NCI-H2029 (cell line): ENCODE results near the gene ARVCF.

ENCODE experiments used
- DNase-seq: peaks from one replicate; lab custom pipeline; 2025; lab: John Stamatoyannopoulos, UW

ARVCF gene, protein sequence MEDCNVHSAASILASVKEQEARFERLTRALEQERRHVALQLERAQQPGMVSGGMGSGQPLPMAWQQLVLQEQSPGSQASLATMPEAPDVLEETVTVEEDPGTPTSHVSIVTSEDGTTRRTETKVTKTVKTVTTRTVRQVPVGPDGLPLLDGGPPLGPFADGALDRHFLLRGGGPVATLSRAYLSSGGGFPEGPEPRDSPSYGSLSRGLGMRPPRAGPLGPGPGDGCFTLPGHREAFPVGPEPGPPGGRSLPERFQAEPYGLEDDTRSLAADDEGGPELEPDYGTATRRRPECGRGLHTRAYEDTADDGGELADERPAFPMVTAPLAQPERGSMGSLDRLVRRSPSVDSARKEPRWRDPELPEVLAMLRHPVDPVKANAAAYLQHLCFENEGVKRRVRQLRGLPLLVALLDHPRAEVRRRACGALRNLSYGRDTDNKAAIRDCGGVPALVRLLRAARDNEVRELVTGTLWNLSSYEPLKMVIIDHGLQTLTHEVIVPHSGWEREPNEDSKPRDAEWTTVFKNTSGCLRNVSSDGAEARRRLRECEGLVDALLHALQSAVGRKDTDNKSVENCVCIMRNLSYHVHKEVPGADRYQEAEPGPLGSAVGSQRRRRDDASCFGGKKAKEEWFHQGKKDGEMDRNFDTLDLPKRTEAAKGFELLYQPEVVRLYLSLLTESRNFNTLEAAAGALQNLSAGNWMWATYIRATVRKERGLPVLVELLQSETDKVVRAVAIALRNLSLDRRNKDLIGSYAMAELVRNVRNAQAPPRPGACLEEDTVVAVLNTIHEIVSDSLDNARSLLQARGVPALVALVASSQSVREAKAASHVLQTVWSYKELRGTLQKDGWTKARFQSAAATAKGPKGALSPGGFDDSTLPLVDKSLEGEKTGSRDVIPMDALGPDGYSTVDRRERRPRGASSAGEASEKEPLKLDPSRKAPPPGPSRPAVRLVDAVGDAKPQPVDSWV

DNA sequence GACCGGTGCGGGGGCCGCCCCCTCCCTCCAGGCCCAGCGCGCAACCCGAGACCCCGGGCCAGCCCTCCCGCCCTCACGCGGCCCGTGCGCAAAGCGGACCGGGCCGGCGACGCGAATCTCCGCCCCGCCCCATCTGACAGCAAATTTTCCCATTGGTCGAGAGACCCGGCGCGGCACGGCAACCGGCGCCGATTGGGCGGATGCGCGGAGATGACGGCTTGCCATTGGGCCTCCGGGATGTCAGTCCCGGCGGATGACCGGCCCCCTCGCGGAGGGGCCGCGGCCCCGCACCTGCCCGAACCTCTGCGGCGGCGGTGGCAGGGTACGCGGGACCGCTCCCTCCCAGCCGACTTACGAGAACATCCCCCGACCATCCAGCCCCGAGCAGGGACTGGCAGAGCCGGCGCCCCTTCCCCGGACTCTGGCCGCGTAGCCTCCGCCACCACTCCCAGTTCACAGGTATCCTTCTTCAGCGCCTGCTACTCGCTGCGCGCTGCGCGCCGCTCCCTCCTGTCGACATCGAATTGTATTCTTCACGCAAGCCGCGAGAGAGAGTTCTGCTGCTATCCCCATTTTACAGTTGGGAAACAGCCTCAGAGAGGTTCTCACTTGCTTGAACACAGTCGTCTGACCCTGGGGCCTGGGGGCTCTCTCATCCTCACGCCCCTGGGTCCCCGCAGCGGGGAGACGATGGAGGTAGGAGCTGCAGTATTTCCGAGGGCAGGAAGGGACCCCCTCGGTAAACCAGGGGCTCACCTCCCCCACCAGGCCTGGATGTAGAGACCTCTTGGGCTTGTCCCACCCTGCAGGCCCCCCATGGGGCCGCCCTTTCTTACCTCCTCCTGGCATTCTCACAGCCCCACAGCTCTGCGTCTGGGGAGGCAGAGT lies at the start of gene ARVCF:
Gene ARVCF (minus strand): TSS at position 90 of the 888 bp plus-strand sequence. CDS start 26,029 bp downstream, outside the sequence.
- DNase-seq = peak; percentile 81

DNA sequence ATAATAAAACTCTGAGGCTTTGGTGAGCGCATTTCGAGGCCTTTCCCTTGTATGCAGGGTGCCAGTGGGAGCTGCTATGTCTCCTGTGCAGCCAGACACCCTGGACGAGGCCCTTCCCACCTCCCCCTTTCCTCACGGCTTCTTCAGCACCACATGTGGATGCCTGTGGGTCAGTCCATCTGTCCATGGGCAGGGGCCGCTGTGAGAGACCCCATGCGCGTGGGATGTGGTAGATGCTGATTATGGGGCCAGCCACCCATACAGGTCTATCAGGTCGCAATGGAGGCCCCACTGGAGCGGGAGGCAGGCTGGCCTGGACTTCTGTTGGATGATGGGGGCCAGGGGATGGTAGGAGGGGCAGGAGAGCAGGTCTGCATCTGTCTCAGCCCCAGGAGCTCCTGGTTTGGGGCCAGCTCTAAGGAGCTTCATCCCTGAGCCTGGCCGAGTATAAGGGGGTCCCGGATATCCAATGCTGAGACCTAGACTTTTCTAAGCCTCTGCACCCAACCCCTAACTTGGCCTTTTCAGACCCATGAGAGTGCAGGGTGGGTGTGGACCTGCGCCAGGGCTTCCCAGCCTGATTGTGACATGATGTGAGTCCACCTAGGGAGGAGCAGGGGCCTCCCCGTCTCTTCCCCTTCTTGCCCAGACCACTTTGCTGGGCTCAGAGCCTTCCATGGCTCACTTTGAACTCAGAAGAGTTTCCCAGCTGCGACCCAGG lies 49.4 kb upstream of the ARVCF start:
- no peak for DNase-seq

DNA sequence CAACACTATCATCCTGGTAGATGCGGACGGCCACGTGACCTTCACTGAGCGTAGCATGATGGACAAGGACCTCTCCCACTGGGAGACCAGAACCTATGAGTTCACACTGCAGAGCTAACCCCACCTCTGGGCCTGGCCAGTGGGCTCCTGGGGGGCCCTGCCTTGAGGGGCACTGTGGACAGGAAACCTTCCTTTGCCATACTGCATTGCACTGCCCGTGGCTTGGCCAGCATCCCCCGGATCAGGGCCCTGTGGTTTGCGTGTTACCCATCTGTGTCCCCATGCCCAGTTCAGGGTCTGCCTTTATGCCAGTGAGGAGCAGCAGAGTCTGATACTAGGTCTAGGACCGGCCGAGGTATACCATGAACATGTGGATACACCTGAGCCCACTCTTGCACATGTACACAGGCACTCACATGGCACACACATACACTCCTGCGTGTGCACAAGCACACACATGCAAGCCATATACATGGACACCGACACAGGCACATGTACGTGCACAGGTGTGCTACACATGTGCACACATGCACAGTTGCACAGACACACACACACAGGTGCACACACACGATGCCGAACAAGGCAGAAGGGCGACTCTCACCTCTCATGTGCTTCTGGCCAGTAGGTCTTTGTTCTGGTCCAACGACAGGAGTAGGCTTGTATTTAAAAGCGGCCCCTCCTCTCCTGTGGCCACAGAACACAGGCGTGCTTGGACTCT lies 48.1 kb upstream of the ARVCF start:
- DNase-seq = no peak

DNA sequence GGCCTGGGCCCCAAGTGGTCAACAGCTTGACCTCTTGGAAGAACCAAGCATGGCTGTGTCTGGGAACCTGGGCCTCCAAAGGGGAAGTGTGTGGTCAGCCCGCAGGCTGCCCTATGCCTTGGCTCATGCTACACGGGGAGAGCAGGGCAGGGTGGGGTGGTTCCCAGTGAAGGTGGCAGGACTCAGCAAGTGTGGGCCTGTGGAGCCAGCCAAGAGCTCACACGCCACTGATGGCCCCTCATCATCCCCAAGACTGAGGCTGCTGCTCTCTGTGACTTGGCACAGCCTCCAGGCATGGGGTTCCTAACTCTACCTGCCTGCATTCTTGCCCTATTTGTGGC lies 47.5 kb upstream of the ARVCF start:
- DNase-seq = no peak

DNA sequence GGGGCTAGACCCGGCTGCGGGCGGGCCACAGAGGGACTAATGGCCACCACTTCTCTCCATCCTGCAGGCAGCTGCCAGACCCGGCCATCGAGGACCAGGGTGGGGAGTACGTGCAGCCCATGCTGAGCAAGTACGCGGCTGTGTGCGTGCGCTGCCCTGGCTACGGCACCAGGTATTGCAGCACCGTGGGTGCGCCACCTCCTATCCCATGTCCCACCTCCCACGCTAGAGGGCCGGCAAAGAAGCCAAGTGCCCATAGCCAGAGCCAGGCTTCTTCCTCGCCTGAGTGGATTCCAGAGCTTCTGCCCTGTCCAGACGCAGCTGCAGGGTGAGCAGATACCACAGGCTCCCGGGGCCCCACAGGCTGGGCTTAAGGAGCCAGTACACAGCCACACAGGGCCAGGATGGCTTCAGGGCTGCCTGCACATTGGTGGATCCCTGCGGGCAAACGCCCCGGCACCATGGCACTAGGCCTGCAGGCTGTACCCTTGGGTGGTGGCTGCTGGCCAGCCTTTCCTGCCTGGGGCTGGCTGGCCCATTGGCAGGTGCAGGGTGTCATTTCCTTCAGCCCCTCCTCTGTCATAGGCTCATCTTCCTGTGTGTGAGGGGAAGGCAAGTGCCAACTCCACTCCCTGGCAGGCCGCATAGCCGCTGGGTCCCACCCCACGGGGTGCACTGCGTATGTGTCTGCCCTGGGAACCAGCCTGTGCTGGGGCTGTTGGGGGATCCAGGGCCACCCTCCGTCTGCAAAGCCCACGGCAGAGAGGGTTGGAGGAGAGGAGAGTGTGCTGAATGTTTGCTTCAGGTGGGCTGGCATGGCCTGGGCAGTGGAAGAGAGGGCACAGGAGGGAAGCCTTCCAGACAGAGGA lies 46.9 kb upstream of the ARVCF start:
- DNase-seq = no peak

DNA sequence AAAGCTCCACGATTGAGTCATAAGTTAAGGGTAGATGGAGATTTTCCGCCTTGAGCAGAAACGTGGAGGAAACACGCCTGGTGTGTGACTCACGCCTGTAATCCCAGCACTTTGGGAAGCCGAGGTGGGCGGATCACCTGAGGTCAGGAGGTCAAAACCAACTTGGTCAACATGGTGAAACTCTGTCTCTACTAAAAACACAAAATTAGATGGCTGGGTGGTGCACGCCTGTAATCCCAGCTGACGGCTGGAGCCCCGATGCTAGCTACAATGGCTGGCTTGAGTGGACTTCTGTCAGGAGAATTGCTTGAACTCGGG lies 46.1 kb upstream of the ARVCF start:
- no peak for DNase-seq

DNA sequence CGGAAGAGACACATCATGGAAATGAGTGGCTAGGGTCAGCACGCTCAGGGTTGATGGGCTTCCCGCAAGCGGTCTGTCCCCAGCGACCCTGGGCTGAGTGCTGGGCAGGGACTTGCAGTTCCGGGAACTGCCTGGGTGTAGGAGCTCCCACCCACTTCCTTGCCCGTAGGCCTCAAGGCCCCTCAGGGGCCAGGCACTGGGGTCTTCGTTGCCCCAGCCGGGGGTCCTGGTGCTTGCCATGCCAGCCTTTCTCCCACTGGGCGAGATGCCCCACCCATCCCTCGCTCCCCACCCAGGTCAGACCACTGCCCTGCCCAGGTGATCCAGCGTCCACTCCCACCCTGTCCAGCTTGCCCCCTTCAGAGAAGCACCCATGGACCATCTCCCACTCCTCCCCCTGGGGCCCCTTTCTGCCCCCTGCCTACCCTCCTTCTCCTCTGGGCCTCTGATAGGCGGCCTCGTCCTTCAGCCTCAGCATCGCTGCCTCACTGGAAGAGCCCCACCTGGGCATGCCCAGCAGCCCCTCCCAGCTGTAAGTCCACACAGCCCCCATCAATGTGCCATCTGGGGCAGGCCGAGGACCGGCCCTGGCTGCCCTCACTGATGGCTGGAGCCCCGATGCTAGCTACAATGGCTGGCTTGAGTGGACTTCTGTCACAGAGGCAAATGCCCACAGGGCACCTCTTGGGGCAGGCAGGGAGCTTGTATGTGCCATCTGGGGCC lies 45.6 kb upstream of the ARVCF start:
- no peak for DNase-seq

DNA sequence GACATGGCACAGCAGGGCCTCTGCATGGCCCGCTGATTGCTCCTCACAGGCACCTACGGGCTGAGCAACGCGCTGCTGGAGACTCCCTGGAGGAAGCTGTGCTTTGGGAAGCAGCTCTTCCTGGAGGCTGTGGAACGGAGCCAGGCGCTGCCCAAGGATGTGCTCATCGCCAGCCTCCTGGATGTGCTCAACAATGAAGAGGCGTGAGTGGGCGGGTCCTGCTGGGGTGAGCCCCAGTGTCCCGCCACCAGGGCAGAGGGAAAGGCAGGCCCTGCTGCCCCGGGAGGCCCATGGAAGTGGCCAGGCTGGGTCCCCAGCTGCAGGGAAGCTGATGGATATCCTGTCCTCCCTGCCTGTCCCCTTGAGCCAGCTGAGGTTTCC lies 44.8 kb upstream of the ARVCF start:
- no peak for DNase-seq

DNA sequence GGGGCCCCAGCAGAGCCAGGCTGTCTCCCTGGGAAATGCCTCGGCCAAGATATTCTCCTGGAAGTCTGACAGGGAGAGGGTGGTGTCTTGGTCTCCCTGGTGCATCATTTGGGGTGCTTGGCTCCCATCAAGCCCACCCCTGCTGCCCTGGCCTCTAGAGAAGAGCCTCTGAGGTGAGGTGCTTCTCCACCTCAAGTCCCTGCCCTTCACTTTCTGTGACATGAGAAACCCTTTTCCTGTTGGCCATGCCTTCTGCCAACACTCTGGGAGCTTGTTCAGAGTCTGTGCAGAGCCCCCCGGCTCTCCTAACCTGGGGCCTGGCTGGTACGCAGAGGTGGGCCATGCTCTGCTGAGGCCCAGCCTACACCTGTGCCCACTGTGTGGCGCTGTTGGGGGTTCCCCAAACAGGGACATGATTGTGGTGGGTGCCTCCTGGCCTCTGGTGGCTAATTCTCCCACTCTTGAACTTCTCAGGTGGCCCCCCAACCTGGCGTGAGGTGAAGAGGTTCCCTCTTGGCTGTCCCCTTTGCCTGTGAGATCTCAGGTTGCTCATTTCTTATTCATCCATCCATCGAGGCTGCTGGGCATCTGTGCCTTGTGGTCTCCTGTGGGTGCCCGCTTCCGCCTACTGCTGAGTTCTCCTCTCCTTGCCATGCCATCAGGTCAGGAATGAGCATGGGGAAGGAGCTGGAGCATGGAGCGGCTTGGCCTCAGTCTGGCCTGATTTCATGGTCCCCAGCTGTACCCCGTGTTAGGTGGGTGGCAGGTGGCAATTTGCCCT lies 44.3 kb upstream of the ARVCF start:
- no peak for DNase-seq

DNA sequence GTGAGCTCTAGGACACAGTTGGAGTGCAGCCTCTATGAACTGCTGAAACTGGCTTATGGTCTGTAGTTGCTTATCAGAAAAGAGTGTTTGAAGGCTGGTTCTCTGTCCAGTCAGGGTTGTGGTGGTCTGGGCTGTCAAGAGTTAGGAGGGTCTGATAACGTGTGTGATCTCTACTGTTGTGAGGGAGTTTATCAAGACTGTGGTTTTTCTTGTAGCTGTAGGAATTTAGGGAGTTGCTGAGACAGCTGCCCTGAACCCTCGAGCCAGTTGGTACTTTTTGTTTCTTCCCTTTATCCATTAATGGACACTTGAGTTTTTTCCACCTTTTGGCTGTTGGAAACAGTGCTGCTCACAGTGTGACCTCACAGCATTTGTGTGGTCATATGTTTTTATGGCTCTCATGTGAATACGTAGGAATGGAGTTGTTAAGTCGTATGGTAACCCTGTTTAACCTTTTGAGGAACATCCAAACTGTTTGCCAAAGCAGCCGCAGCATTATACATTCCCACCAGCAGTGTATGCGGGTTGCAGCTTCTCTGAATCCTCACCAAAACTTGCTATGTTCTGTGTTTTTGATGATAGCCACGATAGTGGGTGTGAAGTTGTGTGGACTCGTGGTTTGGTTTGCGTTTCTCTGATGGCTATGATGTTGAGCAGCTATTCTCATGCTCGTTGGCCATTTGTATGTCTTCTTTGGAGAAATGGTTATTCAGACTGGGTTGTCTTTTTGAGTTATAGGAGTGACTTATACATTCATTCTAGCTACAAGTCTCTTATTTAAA lies 42.6 kb upstream of the ARVCF start:
- DNase-seq = no peak

DNA sequence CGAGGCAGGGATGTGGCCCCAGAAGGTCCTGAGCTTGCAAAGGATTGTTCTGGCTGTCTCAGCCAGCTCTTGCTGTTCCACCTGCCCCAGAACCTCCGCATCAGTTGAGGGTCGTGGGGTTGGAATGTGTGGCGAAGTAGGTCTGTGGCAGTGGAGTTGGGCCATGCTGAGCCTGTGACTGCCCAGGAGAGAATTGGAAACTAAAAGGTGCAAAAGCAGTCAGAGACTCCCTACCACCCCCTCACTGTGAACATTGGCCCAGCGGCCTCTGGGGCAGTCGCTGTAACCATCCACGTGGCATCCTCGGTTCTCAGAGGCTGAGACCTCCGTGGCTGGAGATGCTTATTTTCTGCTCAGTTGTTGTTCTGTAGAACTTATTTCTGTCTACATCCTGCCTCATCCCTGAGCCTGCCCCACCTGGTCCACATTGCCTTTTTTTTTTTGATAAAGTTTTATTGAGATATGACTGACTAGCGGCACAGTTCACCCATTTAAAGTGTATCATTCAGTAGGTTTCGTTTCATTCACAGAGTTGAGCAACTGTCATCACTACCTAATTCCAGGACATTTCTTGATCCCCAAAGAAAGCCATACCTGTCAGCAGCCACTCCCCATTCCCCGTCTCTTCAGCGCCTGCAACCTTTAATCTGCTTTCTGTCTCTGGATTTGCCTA lies 41.1 kb upstream of the ARVCF start:
- DNase-seq = no peak

DNA sequence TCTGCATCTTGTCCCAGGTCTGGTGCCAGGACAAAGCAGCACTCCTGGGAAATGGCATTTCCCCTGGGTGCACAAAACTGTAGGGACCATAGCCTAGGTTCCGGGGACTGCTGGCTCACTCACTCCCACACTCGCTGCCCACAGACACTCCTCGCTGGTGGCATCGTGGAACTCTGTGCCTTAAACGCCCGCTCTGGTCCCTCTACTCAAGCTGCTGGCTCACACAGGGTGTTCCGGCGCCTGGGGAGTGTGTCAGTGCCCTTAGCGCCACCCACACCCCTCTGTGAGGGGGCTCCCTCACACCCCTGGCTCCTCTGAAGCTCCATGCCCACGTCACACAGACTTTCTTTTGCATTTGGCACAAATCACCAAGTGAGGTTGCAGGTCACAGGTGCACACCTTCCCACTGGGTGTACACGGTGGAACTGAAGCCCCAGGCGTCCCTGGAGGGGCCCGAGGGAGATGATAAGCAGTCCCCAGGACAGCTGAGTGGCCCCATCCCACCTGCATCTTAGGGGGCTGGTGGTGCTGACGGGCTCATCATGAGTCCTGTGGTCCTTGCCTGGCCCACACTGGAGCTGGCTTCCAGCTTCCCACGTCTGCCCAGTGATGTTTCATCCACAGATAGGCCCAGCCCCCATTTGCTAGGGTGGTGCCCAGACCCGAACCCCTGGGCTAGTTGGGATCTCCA lies 40.2 kb upstream of the ARVCF start:
- DNase-seq = no peak

DNA sequence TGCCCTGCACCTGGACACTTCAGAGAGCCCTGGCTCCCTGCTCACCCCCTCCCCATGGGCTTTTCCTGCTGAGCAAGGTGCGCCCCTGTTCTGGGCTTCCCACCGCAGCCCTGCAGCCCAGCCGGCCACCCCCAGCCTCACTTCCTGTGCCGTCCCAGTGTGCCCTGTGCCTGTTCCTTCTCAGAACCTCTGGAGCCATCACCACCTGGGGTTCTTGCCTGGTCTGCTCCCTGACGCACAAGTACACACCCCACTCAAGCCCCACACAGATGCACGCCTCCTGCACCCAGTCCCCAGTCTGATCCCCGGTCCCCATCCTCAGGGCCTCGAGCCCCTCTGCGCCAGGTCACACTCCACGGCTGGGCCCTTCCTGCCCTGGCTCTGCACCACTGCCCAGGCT lies 39.5 kb upstream of the ARVCF start:
- DNase-seq = no peak

DNA sequence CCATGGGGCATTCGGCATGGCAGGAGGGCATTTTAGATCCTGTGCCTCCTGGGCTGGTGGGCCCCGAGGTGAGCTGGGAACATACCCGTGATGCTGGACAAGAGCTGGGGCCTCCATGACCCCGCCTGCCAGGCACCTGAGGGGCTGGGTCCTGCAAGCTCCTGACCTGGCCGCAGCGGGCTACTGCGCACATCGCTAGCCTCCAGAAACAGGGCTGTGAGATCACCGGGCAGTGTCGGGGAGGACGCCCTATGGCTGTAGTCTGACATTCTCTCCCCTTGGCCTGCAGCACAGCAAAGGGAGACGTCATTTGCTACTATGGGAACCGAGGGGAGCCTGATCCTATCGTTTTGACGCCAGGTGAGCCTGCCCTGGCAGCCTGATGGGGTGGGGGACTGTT lies 39.0 kb upstream of the ARVCF start:
- DNase-seq = no peak

DNA sequence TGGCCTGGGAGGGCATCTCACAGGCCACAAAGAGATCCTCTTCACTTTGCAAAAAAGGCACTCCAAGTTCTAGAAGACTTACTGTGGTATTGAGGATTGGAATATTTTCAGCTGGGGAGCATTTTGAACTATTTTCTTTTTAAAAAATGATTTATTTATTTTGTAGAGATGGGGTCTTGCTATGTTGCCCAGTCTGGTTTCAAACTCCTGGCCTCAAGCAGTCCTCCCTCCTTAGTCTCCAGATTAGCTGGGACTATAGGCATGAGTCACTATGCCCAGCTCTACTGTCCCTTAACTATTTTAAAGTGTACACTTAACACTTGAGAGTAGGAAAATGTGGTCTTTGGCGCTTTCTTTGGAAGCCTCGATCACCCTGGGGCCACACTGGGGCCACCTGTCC lies 38.5 kb upstream of the ARVCF start:
- DNase-seq = no peak

DNA sequence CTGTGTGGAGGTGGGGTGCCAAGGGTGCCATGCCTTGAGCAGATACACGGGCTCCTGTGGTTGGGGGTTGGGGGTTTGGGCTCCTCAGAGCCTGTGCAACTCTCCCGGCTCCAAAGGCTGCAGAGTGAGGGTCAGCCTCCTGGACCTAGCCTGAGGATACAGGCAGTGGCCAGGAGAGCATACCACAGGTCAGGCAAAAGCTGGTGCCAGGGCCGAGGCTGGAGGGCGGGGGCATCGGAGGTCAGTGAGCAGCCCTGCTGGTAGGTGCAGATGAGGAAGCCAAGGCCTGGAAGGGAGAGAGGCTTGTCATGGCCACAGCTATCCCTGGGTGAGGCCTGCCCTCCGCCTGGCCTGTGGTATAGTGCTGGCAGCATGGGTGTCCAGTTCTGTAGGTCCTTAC lies 37.9 kb upstream of the ARVCF start:
- no peak for DNase-seq

DNA sequence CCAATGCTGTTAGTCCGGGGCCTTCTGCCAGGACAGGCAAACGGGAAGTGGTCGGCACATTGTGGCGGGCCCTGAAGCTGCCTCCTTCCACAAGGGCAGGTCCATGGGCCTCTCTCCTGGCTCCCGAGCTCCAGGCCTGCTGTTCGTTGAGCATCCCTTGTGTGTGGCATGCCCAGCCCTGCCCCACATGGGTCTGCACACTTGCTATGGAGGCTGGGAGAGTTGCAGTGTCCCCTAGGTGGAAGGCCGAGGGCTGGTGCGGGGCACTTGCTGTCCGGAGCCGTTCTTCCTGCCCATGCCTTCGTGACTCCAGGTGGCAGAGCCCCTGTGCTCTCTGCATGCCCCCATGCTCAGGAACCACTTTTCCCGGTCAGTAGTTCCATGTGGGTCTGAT lies 37.4 kb upstream of the ARVCF start:
- no peak for DNase-seq
